Posterior vena cava (tissue), 2 donors: Measurements from ENCODE around the gene GALNT18. TPM values are rescaled to one million over a fixed set of nuclear protein-coding genes. Genes with fewer than 3 reads are reported as not detected.
A peak's percentile ranks its signal among the peaks of the same experiment; 100 is the strongest.

ENCODE experiments used
- DNase-seq: peaks from one replicate; pipeline ENCODE4 v3.0.0-alpha.2; 2020; ENCODE audit warnings: low spot score
- intact Hi-C, 2 donors: fragments of 100-400 bp; cut with DNase I; formaldehyde crosslinking; loops; one replicate each; pipeline versions ENCODE4 v1.14.1 to v1.14.2; 2022 to 2023
- total RNA-seq, 2 donors: library from RNA; stranded (reverse); fragmentation: NEBNext Ultra II Directional; extraction: Animal tissue kit (Norgen Biotek cat#: 25700); gene quantifications; one replicate each; pipeline ENCODE4 v1.2.1, GENCODE V29; 2021
- donor health status: DM: yes; HTN: yes; CAD: no.
- donor health status: DM: yes; HTN: yes; CAD: no.

The GALNT18 gene
- total RNA-seq, 2 donors from 2014 or later: 21.4 to 28.0 TPM

- intact Hi-C loops: no loop called here
- no peak for DNase-seq
Measured at GRCh38 chr11:11491014-11491413, 130.8 kb downstream of the GALNT18 start.

- intact Hi-C loops: no loop called here
- DNase-seq: no peak
Measured at GRCh38 chr11:11486423-11486822, 135.4 kb downstream of the GALNT18 start.

GRCh38 chr11:11486002-11486401 lies 135.8 kb downstream of the GALNT18 start:
- DNase-seq: no peak
- intact Hi-C loops: no loop called here

GRCh38 chr11:11483627-11484026 lies 138.2 kb downstream of the GALNT18 start:
- DNase-seq: no peak
- intact Hi-C loops: no loop called here

- DNase-seq: no peak
- intact Hi-C loops: no loop called here
Measured at GRCh38 chr11:11482730-11483129, 139.1 kb downstream of the GALNT18 start.

GRCh38 chr11:11481371-11481770 lies 140.4 kb downstream of the GALNT18 start:
- no peak for DNase-seq
- intact Hi-C loops: no loop called here

- no peak for DNase-seq
- intact Hi-C loops: no loop called here
Measured at GRCh38 chr11:11480971-11481370, 140.8 kb downstream of the GALNT18 start.

- intact Hi-C loops: no loop called here
- DNase-seq: no peak
Measured at GRCh38 chr11:11478687-11479086, 143.1 kb downstream of the GALNT18 start.

GRCh38 chr11:11477695-11478420 lies 143.9 kb downstream of the GALNT18 start:
- intact Hi-C loops: no loop called here
- DNase-seq: no peak

- intact Hi-C loops: no loop called here
Measured at GRCh38 chr11:11476971-11477645, 144.7 kb downstream of the GALNT18 start.

GRCh38 chr11:11476499-11476898 lies 145.3 kb downstream of the GALNT18 start:
- intact Hi-C loops: no loop called here
- DNase-seq: no peak

More at GRCh38 chr11:11476971-11477645, 144.7 kb downstream of the GALNT18 start:
- DNase-seq: no peak

GRCh38 chr11:11472106-11472505 lies 149.7 kb downstream of the GALNT18 start:
- intact Hi-C loops: no loop called here

GRCh38 chr11:11471201-11471600 lies 150.6 kb downstream of the GALNT18 start:
- DNase-seq: no peak
- intact Hi-C loops: no loop called here

More at GRCh38 chr11:11472106-11472505, 149.7 kb downstream of the GALNT18 start:
- no peak for DNase-seq

- intact Hi-C loops: no loop called here
Measured at GRCh38 chr11:11468954-11469353, 152.9 kb downstream of the GALNT18 start.

GRCh38 chr11:11467312-11467711 lies 154.5 kb downstream of the GALNT18 start:
- intact Hi-C loops: no loop called here
- DNase-seq: no peak

More at GRCh38 chr11:11468954-11469353, 152.9 kb downstream of the GALNT18 start:
- no peak for DNase-seq

- intact Hi-C loops: no loop called here
- DNase-seq: no peak
Measured at GRCh38 chr11:11464555-11464954, 157.2 kb downstream of the GALNT18 start.

- DNase-seq: peak; percentile 30
- intact Hi-C loops: no loop called here
Measured at GRCh38 chr11:11463405-11463804, 158.4 kb downstream of the GALNT18 start.

GRCh38 chr11:11461473-11461872 lies 160.3 kb downstream of the GALNT18 start:
- intact Hi-C loops: no loop called here
- peak; percentile 45 for DNase-seq

GRCh38 chr11:11459578-11459977 lies 162.2 kb downstream of the GALNT18 start:
- no peak for DNase-seq
- intact Hi-C loops: no loop called here

GRCh38 chr11:11458485-11458884 lies 163.3 kb downstream of the GALNT18 start:
- intact Hi-C loops: no loop called here
- no peak for DNase-seq

GRCh38 chr11:11458001-11458400 lies 163.8 kb downstream of the GALNT18 start:
- DNase-seq: no peak
- intact Hi-C loops: no loop called here
